ENCODE data around the gene OVAAL. TPM values are rescaled to one million over a fixed set of nuclear protein-coding genes. Genes with fewer than 3 reads are reported as not detected.

Gene OVAAL
- total and polyA plus RNA-seq, 2 of the 8 experiments (the other 6 are each of a cell fraction or from before 2014, with no cell fraction given), result not detected

DNA sequence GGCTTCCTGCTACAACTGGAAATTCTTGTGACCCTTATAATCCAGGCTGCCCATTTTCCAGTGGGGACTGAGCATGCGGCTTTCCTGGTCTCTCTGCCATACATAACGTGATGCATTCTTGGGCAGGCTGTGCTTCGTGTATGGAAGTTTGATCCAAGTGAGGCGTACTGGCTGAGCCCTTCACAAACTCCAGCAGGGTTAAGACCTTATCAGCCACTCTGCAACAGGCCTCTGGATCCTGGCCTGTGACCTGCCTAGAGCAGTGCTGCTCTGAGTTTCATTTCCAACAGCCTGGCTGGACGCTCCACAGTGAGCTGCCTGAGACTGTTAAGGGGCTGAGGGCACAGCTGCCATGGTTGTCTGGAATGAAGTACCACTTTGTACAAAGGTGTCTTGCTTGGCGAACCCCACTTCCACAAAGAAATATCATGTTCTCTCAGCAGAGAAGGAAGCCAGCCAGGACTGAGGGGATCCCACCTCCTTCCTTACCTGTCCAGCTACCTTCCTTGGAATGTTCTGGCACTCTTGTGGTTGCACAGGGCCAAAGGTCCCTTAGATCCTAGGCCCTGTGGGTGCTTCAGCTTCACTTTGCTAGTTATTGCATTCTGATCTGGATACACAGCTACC is 44.6 kb downstream of the OVAAL start (continued):
- TF ChIP-seq SAP30 (IDR thresholded peaks at IDR 0.05; ENCODE audit: insufficient read depth, insufficient replicate concordance, low read length) (no peak), BCL11A (IDR thresholded peaks at IDR 0.05; ENCODE audit: low read depth in 2 of 2, low read length in 2 of 2) (no peak)
